Measurements from ENCODE around the gene COL9A1. TPM values are rescaled to one million over a fixed set of nuclear protein-coding genes. Genes with fewer than 3 reads are reported as not detected.

Gene COL9A1
- total RNA-seq, 1 experiment from 2014 or later, result not detected

- CTCF ChIA-PET, result no interaction called here
- POLR2A ChIA-PET, result no interaction called here
- BruUV-seq (replicated peaks), result no TSS peak
- no peak overlapping the region for H3K4me3 ChIP-seq (ENCODE audit: low read depth in 2 of 2, low read length in 2 of 2)
- H3K27ac ChIP-seq (ENCODE audit: low read length), result no peak overlapping the region
- TF ChIP-seq TCF7L2 (IDR thresholded peaks at IDR 0.05; ENCODE audit: low read depth, low read length) (no peak), CTCF (IDR thresholded peaks at IDR 0.05) (no peak), POLR2AphosphoS5 (IDR thresholded peaks at IDR 0.05; ENCODE audit: low read depth, low read length) (no peak), SIN3A (IDR thresholded peaks at IDR 0.05; ENCODE audit: borderline replicate concordance, insufficient read depth, low read depth, low read length) (no peak)
- TF ChIP-seq, protein P1, sequence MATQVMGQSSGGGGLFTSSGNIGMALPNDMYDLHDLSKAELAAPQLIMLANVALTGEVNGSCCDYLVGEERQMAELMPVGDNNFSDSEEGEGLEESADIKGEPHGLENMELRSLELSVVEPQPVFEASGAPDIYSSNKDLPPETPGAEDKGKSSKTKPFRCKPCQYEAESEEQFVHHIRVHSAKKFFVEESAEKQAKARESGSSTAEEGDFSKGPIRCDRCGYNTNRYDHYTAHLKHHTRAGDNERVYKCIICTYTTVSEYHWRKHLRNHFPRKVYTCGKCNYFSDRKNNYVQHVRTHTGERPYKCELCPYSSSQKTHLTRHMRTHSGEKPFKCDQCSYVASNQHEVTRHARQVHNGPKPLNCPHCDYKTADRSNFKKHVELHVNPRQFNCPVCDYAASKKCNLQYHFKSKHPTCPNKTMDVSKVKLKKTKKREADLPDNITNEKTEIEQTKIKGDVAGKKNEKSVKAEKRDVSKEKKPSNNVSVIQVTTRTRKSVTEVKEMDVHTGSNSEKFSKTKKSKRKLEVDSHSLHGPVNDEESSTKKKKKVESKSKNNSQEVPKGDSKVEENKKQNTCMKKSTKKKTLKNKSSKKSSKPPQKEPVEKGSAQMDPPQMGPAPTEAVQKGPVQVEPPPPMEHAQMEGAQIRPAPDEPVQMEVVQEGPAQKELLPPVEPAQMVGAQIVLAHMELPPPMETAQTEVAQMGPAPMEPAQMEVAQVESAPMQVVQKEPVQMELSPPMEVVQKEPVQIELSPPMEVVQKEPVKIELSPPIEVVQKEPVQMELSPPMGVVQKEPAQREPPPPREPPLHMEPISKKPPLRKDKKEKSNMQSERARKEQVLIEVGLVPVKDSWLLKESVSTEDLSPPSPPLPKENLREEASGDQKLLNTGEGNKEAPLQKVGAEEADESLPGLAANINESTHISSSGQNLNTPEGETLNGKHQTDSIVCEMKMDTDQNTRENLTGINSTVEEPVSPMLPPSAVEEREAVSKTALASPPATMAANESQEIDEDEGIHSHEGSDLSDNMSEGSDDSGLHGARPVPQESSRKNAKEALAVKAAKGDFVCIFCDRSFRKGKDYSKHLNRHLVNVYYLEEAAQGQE (IDR thresholded peaks at IDR 0.05; ENCODE audit: insufficient read depth in 1 of 2, low read depth in 2 of 2, low read length in 1 of 2), result no peak
- intact Hi-C loops (cut with micrococcal nuclease; ENCODE audit: unreplicated experiment) (no loop called here), in situ Hi-C loops (cut with HindIII; ENCODE audit: low pct_unique_long_range_greater_than_20kb, low sequenced_read_pairs) (no loop called here)
- no peaks in the 10 kb centered on the region for H3K9me3 ChIP-seq (ENCODE audit: control insufficient read depth, insufficient read depth, low read depth, low read length)
- H3K4me1 ChIP-seq (ENCODE audit: control insufficient read depth, insufficient read depth, low read length), result 0 out of 2 replicates have a peak, but pooled peaks cover 2% of the 10 kb centered on the region
- DNase-seq (ENCODE audit: low read depth, low spot score) (no peak), ATAC-seq (no peak)
- peaks cover 7% of the 10 kb centered on the region for H3K27me3 ChIP-seq (ENCODE audit: control insufficient read depth, insufficient read depth, low read length)
- H3K36me3 ChIP-seq (ENCODE audit: control insufficient read depth, insufficient read depth, low read length), result no peaks in the 10 kb centered on the region
These were observed 12.3 kb upstream of the COL9A1 start for GRCh38 chr6:70315079-70315751.

- ATAC-seq (no peak), DNase-seq (ENCODE audit: low read depth, low spot score) (no peak)
- intact Hi-C loops (cut with micrococcal nuclease; ENCODE audit: unreplicated experiment), result loop anchor here (5.0 kb wide), 1 partner anchor 698 kb away; no protein-coding TSS in a partner anchor
- Histone ChIP-seq H3K4me3 (ENCODE audit: low read depth in 2 of 2, low read length in 2 of 2) (no peak overlapping the region), H3K27ac (ENCODE audit: low read length) (no peak overlapping the region), H3K9me3 (ENCODE audit: control insufficient read depth, insufficient read depth, low read depth, low read length) (no peaks in the 10 kb centered on the region), H3K36me3 (ENCODE audit: control insufficient read depth, insufficient read depth, low read length) (no peaks in the 10 kb centered on the region), H3K4me1 (ENCODE audit: control insufficient read depth, insufficient read depth, low read length) (0 out of 2 replicates have a peak, but pooled peaks cover 3% of the 10 kb centered on the region), H3K27me3 (ENCODE audit: control insufficient read depth, insufficient read depth, low read length) (peaks cover 7% of the 10 kb centered on the region)
- ChIA-PET POLR2A (no interaction called here), CTCF (no interaction called here)
- BruUV-seq (replicated peaks), result no TSS peak
- in situ Hi-C loops (cut with HindIII; ENCODE audit: low pct_unique_long_range_greater_than_20kb, low sequenced_read_pairs), result no loop called here
- TF ChIP-seq, protein P1 (IDR thresholded peaks at IDR 0.05; ENCODE audit: insufficient read depth in 1 of 2, low read depth in 2 of 2, low read length in 1 of 2), result no peak
- TF ChIP-seq SIN3A (IDR thresholded peaks at IDR 0.05; ENCODE audit: borderline replicate concordance, insufficient read depth, low read depth, low read length), result no peak
- TF ChIP-seq CTCF (IDR thresholded peaks at IDR 0.05), result no peak
- TF ChIP-seq TCF7L2 (IDR thresholded peaks at IDR 0.05; ENCODE audit: low read depth, low read length), result no peak
- TF ChIP-seq POLR2AphosphoS5 (IDR thresholded peaks at IDR 0.05; ENCODE audit: low read depth, low read length), result no peak
These were observed 11.4 kb upstream of the COL9A1 start for GRCh38 chr6:70314296-70314695.
